HL-60/S4 treated with phorbol 12-myristate 13-acetate at 8.2 ng/mL for 4 days and 3 days (cell line): ENCODE measurements around the gene IDH3B.

ENCODE experiments used
- in situ Hi-C: fragments of 300-500 bp; cut with MboI; formaldehyde crosslinking; loops from 2 replicates; pipeline ENCODE4 v1.15.0; 2022; ENCODE audit warnings: low sequenced_read_pairs

IDH3B gene

DNA sequence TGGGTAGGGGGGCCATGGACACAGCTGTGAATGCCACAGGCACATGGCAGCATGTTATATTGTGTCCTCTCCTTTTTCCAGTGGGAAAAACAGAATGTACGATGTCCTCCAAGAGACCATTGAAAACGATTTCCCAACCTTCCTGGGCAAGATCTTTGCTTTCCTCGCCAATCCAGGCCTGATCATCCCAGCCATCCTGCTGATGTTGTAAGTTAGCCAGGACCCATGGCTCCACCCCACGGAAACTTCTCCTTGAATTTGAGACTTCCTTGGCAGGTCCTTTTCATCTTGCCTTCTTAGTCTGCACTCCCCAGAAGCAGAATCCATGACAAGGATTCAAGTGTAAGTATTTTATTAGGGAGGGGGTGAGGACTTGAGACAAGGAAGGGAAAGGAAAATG, 39.8 kb downstream of the IDH3B start:
- in situ Hi-C loops = no loop called here

DNA sequence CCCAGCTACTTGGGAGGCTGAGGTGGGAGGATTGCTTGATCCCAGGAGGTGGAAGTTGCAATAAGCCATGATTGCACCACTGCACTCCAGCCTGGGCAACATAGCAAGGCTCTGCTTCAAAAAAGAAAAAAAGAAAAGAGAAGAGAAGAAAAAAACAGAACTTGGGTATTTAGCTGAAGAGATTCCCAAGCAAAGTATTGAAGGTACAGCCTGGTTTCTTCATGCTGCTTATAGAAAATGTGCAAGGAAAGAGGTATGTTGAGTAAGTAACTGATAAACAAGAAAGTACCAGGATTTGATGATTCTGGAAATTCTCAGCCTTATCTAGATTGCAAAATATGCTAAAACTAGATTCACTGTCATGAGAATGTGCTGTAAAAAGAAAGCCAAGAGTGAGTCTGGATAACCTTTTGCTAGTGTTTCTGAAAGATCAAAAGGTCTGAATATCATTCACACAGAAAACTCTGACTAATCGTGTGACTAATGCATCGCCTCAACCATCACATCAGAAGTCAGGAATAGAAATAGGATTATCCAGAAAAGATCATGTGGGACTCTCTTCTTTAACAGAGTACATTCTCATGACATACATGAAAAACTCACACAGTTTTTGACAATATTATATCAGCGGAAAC, 43.9 kb downstream of the IDH3B start:
- in situ Hi-C loops = no loop called here

- in situ Hi-C loops = no loop called here
Observed at GRCh38 chr20:2619337-2619736, 44.7 kb downstream of the IDH3B start.

GRCh38 chr20:2618815-2619214, 45.2 kb downstream of the IDH3B start:
- in situ Hi-C loops = no loop called here

- in situ Hi-C loops = no loop called here
Observed at GRCh38 chr20:2617099-2617714, 46.8 kb downstream of the IDH3B start.

GRCh38 chr20:2616634-2617033, 47.4 kb downstream of the IDH3B start:
- in situ Hi-C loops = no loop called here

GRCh38 chr20:2612073-2612472, 51.9 kb downstream of the IDH3B start:
- in situ Hi-C loops = no loop called here

GRCh38 chr20:2610941-2611720, 52.9 kb downstream of the IDH3B start:
- in situ Hi-C loops = no loop called here

- in situ Hi-C loops = no loop called here
Observed at GRCh38 chr20:2610326-2610725, 53.7 kb downstream of the IDH3B start.
